Measurements from ENCODE around the gene ELL2. TPM values are rescaled to one million over a fixed set of nuclear protein-coding genes. Genes with fewer than 3 reads are reported as not detected.
"Not testable (repeated sequence)": the region's sequence is repeated elsewhere in the genome, so short reads cannot be mapped to it uniquely, and the experiment has no call there.

Gene ELL2
- polyA plus RNA-seq, 1 experiment: 58.9 TPM

DNA sequence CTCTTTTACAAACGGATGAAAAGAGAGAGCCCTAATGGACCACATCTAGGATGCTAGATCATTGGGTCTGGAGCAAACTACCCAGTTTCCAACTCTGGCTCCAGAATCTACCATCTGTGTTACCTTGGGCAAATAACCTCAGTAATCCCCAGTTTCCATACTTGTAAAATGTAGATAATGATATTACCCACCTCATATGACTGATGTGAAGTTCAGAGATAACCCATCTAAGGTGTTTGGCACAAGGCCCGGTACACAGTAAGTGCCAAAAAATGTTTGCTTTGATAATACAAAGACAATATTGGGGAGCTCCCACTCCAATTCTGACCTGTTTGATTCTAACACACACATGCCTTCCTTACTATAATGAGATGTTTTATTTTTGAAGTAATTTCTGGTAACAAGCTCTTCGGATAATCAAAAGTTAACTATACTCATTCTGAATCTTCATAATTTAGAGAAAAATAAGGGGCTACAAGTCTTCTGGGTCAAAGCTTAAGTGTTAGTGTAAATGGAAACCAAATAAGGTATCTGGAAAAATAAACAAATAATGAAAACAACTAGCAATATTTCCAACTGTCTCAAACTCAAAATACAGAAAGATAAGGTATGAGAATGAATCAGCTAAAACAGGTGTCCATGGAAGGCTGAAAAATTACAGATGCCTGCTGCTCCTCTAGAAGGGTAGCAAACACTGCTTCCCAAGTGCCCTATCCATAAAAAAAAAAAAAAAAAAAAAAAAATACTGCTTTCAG lies 30.4 kb downstream of the ELL2 start:
- TF ChIP-seq, protein P1, sequence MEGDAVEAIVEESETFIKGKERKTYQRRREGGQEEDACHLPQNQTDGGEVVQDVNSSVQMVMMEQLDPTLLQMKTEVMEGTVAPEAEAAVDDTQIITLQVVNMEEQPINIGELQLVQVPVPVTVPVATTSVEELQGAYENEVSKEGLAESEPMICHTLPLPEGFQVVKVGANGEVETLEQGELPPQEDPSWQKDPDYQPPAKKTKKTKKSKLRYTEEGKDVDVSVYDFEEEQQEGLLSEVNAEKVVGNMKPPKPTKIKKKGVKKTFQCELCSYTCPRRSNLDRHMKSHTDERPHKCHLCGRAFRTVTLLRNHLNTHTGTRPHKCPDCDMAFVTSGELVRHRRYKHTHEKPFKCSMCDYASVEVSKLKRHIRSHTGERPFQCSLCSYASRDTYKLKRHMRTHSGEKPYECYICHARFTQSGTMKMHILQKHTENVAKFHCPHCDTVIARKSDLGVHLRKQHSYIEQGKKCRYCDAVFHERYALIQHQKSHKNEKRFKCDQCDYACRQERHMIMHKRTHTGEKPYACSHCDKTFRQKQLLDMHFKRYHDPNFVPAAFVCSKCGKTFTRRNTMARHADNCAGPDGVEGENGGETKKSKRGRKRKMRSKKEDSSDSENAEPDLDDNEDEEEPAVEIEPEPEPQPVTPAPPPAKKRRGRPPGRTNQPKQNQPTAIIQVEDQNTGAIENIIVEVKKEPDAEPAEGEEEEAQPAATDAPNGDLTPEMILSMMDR (IDR thresholded peaks at IDR 0.05; ENCODE audit: insufficient read depth, low read depth, low read length): no peak
- DNase-seq (ENCODE audit: low read depth): no peak
- Histone ChIP-seq H3K4me3 (ENCODE audit: low read depth, low read length) (no peak overlapping the region), H3K27me3 (ENCODE audit: control insufficient read depth, insufficient read depth, low read length) (no peaks in the 10 kb centered on the region), H3K36me3 (ENCODE audit: control insufficient read depth, insufficient read depth, low read length) (peaks cover 3% of the 10 kb centered on the region; the same call in 1 of the 2 replicates)
- ChIA-PET CTCF (no interaction called here), POLR2A (no interaction called here)

DNA sequence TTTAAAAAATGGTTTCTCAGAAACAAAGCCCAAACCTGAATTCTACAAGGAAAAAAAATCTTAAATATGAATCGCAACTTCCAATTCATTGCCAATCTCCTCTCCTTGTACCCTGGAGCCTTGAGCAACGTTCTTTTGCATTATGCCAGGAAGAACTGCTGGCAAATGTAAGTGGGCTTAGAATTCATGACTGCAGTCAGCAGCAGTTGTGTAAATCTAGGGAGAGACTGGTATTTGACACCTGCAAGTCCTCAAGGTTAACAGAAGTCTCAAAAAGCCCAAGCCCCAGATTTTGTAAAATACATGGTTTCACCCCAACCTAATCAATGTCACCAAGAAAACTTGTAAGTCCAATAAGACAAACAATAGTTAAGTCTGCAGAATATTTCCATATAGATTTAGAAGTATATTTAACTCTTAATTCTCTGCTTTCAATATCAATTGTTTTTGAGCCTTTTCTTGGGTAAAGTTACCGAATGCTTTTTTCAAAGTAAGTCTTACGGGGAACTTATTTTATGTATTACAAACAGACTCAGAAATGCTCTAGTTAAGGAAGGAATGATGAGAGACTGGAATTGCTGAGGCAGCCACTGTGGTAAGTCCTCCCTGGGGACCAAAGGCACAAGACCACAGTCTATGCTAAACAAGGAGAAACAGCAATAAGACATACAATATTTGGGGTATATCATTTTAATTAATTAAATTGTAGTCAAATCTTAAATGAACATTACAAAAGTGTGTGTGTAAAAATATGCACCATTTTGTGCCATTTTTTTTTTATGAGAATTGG lies 31.3 kb downstream of the ELL2 start:
- POLR2A ChIA-PET: no interaction called here

DNA sequence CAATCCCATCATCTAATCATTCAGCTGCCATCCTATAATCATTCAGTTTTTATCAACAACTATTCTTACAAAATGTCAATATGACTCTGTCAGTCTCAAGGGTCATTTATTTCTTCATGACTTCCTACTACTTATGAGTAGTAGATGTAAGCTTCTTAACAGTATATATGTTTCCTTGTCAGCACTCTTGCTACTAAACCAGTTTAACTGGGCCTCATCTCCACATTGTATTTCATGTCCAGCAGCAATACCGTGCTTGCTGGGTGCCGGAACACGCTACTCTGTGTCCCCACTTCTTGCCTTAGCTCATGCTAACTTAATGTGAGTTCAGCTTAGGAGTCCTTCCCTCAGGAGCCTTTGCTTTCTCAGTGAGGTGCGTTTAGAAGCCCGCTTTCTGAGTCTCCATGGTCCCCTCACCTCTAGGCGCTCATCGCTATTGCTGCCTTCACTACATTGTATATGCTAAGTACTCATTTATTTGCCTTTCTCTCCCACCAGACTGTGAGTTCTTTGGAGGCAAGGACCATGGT lies 32.9 kb downstream of the ELL2 start:
- CTCF ChIA-PET: no interaction called here
- POLR2A ChIA-PET: no interaction called here

More for the DNA sequence above, 31.3 kb downstream of the ELL2 start:
- no peak for DNase-seq (ENCODE audit: low read depth)
- Histone ChIP-seq H3K27me3 (ENCODE audit: control insufficient read depth, insufficient read depth, low read length) (no peaks in the 10 kb centered on the region), H3K4me3 (ENCODE audit: low read depth, low read length) (no peak overlapping the region), H3K36me3 (ENCODE audit: control insufficient read depth, insufficient read depth, low read length) (peaks cover 3% of the 10 kb centered on the region; the same call in 1 of the 2 replicates)
- CTCF ChIA-PET: no interaction called here
- TF ChIP-seq, protein P1 (IDR thresholded peaks at IDR 0.05; ENCODE audit: insufficient read depth, low read depth, low read length): no peak

DNA sequence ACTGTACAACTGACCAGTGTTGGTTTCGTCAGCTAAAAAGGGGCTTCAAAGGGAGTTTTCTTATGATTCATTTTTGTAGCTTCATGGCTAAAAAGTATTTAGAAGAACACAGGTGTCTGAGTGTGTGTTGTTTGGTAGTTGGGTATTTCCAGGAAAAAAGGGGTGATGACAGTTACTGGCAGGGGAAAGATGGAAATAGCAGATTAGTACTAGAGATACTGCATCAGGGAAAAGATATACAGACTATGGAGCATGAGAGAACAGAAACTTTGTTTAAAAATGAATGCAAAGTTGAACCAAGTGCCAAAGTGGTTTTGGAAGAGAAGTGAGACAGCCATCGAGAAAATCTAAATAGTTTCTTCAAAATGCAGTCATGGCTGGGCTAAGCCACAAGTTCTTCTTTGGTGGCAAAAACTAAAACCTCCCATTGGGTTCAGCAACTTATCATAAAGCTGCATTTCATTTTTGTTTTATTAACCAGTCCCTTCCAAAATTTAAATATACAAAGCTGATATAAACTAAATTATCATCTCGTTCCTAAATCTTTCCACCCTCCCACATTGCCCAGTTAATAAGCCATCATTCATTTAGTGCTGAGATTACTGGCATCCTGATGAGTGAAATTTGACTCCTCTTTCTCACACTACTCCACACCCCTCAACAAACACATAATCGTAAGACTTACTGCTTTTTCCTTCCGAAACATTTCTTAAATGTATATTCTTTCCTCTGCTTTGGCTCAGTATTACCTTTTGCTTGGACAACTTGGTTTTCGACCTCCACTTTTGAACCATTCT lies 33.5 kb downstream of the ELL2 start:
- Histone ChIP-seq H3K4me3 (ENCODE audit: low read depth, low read length) (no peak overlapping the region), H3K27me3 (ENCODE audit: control insufficient read depth, insufficient read depth, low read length) (no peaks in the 10 kb centered on the region), H3K36me3 (ENCODE audit: control insufficient read depth, insufficient read depth, low read length) (peaks cover 3% of the 10 kb centered on the region; the same call in 1 of the 2 replicates)
- POLR2A ChIA-PET: no interaction called here
- CTCF ChIA-PET: no interaction called here
- no peak for DNase-seq (ENCODE audit: low read depth)
- TF ChIP-seq, protein P1 (IDR thresholded peaks at IDR 0.05; ENCODE audit: insufficient read depth, low read depth, low read length): no peak

More for the DNA sequence above, 32.9 kb downstream of the ELL2 start:
- Histone ChIP-seq H3K4me3 (ENCODE audit: low read depth, low read length) (no peak overlapping the region), H3K36me3 (ENCODE audit: control insufficient read depth, insufficient read depth, low read length) (peaks cover 3% of the 10 kb centered on the region; the same call in 1 of the 2 replicates), H3K27me3 (ENCODE audit: control insufficient read depth, insufficient read depth, low read length) (no peaks in the 10 kb centered on the region)
- TF ChIP-seq, protein P1 (IDR thresholded peaks at IDR 0.05; ENCODE audit: insufficient read depth, low read depth, low read length): no peak
- no peak for DNase-seq (ENCODE audit: low read depth)

DNA sequence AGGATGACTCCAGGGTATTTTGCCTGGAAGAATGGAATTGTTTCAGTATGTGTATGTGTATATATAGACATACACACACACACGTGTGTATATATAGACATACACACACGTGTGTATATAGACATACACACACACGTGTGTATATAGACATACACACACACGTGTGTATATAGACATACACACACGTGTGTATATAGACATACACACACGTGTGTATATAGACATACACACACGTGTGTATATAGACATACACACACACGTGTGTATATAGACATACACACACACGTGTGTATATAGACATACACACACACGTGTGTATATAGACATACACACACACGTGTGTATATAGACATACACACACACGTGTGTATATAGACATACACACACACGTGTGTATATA lies 34.4 kb downstream of the ELL2 start:
- CTCF ChIA-PET; DNase-seq (ENCODE audit: low read depth); H3K36me3 ChIP-seq (ENCODE audit: control insufficient read depth, insufficient read depth, low read length); H3K27me3 ChIP-seq (ENCODE audit: control insufficient read depth, insufficient read depth, low read length); H3K4me3 ChIP-seq (ENCODE audit: low read depth, low read length); POLR2A ChIA-PET: not testable (repeated sequence)

Data from BJ (cell line).